ENCODE measurements around the gene ELMOD3.
A peak's percentile ranks its signal among the peaks of the same experiment; 100 is the strongest.
"Not testable (repeated sequence)": the region's sequence is repeated elsewhere in the genome, so short reads cannot be mapped to it uniquely, and the experiment has no call there.

Gene ELMOD3

DNA sequence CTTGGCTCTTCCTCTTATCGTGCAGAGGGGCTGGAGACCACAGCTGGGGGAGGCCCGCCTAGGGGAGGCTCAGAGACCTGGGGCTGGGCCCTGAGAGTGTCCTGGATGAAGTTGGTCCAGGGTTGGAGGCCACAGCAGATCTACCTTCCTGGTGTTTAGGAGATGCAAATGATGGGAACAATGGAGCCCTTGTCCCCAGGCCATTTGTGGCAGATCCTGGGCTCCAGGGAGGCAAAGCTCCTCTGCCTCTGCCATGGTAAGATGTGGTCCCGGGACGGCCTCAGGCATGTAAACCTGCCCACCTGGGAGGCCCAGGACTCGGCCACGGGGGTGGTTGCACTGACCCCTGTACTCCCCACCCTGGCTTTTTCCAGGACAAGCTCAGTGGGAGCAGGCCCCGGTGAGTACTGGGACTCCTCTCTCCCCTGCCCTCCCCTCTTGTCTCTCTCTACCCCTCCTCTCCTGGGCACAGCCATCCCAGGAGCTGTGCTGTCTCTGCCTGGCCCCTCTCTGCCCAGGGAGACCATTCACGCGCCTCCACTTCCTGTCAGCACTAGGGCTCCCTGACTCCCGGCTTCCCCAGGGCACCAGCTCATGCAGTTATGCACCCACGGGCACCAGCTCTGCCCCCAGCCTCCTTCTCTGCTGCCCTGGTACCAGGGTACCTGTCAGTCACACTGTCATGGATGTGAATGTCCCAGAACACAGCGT lies 74.8 kb downstream of the ELMOD3 start:
- no peak for DNase-seq

DNA sequence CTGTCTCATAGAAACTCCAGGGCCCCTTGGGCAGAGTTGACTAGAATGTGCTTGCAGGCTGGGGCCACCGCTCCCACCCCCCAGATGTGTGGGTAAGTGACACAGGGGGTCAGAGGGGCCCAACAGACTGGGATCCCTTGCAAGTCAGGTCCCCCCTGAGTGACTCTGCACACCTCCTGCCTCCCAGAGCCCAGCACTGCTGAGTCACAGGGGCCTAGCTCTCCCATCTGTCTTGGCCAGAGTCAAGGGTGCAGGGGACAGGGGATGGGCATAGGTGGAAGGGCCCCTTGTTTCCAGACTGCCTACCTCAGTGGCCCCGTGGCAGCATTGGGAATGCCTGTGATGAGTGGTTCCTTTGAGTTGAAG lies 75.3 kb downstream of the ELMOD3 start:
- DNase-seq, result no peak

DNA sequence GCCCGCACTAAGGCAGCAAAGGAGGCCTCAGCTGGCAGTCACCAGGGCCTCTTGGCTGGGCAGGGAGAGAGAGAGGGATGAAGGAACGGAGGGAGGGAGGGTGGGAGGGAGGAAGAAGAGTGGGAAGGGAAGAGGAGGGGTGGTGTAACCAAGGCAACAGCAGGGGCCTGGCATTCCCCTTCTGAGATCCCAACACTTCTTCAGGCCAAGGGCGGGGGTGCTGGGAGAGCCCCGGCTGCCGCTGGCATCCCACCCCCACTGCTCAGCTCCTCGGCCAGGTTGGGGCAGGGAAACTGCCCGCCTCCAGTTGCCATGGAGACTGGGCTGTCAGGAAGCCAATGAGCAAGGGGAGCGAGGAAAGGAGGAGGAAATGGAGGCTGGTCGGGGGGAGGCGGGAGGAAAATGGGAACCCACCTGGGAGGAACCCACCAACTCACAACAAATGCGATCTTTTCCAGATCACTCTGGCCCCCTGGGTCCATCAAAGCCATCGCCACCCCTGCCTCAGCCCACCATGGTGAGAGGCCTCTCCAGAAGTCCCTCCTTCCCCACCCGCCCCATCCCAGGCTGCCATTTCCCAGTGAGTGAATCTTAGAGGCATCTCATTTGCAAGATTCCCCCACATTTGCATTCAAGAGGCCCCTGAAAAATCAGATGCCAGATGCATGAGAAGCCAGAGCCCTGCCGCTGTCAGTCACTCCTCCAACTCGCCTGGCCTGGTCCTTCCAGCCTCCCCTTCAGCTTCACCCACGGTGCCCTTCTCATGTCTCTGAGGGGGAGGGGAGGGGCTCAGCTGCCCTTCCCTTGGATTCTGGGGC lies 76.4 kb downstream of the ELMOD3 start:
- no peak for DNase-seq

DNA sequence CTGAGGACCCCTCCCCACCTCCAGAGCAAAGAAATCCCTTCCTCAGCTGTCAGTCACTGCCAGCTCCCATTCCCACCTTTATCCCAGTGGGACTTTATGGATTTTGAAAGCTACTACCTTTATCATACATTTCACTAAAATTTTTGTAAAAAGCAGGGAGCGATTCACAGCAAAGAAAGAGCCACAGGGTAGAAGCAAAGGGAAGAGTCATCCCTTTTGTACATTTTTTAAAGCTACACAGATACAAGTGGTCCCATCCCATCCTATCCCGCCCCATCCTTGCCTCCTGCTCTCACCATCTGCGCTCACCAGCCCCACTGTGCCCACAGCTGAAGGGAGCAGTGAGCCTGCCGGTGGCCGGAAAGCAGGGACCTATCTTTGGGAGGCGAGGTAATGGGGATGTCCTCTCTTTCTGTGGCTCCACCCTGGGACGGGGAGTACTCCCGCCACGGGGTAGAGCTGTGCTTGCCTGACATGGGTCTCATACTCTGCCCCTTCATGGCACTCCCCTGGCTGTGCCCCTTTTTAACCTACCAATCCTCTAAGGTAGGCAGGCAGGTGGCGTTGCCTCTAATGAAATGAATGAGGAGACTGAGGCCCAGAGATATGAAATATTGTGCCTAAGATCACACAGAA lies 77.1 kb downstream of the ELMOD3 start:
- no peak for DNase-seq

DNA sequence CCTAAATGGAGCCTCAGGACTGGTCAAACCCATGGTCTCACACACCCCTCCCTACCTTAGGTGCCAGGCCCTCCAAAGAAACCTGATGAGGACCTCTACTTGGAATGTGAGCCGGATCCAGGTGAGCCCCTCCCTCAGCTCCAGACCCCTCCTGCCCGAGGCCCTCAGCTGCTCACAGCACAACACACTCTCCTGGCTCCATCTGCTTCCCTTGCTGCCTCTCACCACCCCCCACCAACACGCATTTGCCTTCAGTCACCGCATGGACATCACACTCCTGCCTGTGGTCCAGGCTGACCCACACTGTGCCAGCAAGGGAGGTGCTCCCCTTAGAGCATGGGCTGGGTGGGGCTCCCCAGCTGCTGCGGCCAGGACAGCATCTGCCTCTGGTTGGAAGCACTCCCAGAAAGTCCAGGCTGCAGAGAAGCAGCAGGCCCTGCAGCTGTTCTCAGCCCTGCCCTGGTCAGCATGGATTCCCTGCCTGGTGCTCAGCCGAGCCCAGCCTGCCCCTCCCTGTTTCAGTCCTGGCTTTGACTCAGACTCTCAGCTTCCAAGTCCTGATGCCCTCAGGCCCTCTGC lies 79.0 kb downstream of the ELMOD3 start:
- DNase-seq, result no peak

DNA sequence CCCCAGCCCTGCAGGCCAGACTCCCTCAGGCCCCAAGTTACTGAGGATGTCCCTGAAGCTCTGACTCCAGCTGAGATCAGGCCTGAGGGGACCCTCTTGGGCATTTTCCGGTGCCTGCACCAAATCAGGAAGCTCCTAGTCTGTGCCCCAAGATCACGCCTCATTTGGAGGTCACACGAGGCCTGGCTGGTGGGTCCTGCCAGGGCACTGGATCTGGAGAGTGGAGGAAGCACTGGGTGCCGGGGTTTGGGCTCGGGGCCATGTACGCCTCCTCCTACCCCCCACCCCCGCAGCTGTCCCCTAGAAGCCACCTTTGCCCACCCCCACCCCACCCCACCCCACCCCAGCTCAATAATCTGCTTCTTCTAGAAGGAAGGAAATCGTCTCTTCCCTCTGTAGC lies 80.1 kb downstream of the ELMOD3 start:
- DNase-seq, result no peak

DNA sequence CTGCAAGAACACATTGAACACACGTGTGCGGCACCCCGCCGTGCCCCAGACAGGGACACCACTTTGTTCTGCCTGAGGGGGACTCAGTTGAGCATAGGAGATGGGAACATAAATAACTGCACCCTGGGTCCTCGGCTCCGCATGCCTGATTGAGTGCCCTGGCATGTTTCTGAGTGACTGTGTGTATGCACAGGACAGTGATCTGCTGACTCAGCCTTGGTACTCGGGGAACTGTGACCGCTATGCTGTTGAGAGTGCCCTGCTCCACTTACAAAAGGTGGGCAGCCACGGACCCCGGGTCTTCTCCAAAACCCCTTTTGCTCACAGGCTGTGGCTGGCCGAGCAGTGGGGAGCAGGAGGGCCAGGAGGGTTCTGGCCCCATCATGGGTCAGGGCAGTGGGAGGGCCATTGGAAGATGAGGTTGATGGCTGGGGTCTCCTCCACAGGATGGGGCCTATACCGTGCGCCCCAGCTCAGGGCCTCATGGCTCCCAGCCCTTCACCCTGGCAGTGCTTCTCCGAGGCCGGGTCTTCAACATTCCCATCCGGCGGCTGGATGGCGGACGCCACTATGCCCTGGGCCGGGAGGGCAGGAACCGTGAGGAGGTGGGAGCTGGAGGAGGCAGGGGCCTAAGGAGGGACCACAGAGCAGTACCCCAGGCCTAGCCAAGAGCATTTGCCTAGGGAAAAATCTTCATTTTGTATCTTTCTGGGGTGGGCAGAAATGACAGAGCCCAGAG lies 80.8 kb downstream of the ELMOD3 start:
- DNase-seq, result no peak

DNA sequence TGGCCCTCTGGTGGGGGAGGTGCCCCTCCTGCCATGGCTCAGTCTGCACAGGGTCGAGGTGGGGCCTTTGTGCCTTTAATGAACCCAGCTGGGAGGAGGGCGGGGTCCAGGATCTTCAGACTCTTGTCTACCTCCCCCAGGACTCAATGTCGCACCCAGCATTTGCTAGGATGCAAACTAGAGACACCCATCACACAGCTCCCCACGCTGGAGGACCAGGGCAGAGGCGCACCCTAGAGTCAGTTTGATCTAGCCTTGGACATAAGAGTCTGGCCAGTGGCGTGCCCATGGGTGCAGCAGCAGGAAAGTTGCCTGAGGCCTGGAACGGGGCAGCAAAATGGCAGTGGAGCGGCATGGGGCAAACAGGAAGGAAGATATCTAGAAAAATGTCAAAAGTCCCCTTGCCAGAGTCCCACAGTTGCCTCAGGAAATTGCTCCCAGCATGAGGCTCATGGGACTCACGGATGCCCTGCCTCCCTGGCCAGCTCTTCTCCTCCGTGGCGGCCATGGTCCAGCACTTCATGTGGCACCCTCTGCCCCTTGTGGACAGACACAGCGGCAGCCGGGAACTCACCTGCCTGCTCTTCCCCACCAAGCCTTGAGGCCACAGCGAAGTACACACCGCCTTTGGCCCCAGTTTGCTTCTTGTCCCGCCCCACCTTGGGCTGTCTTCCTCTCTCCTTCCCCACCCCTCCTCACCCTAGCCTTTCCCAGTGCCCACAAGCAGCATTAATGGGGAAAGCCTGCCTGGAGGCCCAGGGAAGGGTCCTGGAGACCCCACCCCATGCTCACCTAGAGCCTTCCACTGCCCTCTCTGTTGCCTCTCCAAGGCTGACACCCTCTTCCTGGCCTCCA lies 81.6 kb downstream of the ELMOD3 start:
- DNase-seq, result no peak

DNA sequence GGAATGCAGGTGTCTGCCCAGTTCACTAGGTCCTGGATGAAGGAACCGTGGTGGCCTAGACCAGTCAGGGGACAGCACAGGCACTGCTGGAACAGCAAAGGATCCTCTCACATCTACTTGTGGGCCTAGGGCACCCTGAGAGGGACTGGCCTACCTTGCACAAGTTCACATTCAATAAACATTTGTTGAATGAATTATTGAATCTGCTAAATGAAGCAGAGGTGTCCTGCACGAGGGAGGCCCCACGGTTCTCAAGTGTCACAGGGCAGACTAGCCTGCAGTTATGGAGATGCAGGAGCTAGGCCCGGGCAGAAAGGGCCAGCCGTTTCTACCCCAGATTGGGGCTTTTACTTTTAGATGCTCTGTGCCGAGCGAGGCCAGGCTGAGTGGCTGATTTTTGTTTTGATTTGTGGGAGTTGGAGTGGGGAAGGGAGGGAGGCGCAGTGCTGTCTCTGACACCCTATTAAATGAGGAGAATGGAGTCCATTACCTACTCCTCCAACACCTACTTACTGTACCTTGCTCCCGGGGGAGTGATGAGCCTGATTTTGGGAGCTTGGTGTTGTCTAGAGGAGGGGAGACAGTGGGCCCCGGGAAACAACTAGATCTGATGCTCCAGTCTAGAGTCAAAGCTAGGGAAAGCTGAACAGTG lies 82.4 kb downstream of the ELMOD3 start:
- no peak for DNase-seq

DNA sequence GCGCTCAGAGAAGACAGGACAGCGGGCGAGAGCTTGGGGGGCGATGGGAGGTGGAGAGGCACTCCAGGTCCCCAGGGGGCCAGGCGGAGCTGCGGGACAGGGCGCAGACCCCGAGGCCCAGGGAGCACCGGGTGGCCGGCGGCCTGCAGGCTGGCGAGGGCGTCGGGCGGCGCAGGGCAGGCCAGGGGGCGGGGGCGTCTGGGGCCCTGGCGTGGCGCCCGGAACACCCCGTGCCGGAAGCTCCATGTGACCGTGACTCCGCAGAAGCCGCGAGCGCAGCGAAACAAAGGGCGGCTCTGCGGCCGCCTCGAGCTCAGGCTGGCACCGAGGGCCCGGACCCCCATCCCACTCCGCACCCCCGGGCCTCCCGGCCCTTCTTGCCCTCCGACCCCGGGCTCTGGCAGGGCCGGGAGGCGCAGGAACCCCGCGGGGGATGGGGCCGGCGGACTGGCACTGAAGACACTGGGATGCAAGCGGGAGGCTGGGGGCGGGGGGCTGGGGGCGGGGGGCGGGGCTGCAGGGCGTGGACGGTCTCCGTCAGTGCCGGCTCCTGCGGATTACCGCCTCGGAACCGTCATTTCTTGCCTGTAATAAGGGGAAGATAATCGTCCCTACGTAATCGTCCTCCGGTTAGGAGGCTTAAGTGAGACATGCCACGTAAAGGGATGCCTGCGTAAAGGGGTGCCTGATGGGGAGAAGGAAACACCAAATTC lies 83.1 kb downstream of the ELMOD3 start:
- peak; percentile 33 for DNase-seq

DNA sequence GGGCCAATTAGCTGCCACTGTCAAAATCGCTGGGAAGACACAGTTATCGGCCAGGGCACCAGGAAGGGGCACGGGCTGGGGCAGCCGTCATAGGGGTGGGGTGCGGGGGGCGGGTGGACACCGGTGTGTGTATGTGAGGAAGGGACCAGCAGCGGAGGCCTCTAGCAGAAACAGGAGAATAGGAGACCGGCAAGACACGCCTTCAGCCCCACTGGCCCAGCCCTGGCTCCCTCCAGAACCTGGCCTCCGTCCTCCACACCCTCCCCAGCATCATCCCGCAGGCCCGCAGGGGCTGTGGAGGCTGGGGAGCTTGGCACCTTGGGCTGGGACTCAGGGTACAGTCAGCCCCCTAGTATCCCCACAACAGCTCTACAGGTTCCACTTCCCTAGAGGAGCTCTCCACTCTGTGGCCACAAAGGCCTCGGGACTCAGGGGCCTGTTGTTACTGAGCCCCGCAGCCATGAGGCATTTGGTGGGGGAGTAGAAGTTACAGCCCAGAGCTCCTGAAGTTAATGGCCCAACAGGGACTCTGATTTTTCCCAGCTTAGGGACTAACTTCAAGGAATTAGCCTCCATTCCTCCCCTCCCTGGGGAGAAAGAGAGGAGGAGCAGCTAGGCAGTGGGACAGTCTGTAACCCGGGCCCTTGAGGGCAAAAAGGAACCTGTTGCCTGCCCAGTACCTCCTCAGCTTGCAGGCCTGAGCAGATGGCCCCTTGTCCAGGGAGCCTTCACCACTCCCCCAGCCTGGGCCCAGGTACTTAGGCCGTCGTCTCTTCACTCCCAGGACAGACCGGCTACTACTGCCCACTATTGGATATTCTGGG lies 83.8 kb downstream of the ELMOD3 start:
- no peak for DNase-seq

DNA sequence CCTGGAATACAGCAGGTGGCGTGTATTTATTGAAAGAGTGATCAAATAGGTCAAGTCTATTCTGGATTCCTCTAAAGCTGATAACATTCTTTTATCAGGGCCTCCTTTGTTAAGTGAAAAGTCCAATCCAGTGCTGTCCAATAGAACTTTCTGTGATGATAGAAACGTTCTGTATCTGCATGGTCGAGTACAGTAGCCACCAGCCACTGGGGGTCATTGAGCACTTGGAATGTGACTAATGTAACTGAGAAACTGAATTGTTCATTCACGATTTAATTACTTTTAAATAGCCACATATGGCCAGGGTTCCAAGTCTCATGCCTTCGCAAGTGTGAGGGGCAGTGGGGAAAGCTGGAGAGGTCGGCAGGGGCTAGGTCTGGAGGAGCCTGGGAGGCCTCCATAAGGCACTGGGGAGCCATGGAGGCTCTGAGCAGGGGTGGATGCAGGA lies 84.5 kb downstream of the ELMOD3 start:
- DNase-seq, result no peak

DNA sequence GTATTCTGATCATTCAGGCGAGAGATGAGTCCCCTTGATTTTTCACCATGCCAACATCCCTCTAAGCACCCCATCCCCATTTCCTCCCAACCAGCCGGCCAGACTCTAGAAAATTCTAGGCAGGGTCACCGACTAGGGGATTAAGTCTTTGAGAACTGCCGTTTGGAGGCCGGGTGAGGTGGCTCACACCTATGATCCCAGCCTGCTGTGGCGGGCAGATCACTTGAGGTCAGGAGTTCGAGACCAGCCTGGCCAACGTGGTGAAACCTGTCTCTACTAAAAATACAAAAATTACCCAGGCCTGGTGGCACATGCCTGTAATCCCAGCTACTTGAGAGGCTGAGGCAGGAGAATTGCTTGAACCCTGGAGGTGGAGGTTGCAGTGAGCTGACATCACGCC lies 85.0 kb downstream of the ELMOD3 start:
- DNase-seq, result not testable (repeated sequence)

DNA sequence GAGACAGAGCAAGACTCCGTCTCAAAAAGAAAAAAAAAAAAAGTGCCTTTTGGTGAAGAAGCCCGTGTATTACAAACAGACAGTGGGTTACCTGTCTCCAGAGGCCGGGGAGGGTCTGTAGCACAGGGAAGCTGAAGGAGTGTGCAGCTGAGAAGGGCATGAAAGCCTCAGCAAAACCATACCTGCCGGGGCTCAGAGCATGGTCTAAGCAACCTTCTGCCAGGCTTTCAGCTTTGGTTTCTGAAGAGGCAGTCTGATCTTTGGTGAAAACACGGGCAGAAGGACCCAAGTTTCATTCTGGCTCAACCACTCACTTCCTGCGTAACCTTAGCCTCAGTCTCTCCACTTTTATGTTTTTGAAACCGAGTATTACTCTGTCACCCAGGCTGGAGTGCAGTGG lies 85.4 kb downstream of the ELMOD3 start:
- DNase-seq, result no peak

DNA sequence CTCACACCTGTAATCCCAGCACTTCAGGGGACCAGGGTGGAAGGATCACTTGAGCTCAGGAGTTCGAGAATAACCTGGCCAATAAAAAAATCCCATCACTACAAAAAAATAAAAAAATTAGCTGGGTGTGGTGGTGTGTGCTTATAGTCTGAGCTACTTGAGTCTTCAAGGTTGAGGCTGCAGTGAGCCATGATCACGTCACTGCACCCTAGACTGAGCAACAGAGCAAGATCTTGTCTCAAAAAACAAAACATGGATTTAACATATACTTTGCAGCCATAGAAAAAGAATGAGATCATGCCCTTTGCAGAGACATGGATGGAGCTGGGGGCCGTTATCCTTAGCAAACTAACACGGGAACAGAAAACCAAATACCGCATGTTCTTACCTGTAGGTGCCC lies 86.2 kb downstream of the ELMOD3 start:
- no peak for DNase-seq
